Activated CD4-positive, alpha-beta memory T cell treated with anti-CD3 and anti-CD28 coated beads, Interleukin-2, amount 10 ng/mL, durations not matched to agents 7 days and 5 days (primary cell): ENCODE data around the gene FBXO38. TPM values are rescaled to one million over a fixed set of nuclear protein-coding genes. Genes with fewer than 3 reads are reported as not detected.

Source experiments
- CTCF ChIA-PET: fragments of 350-600 bp; sonication (Branson Sonifier 250); formaldehyde crosslinking; loops from one replicate; lab custom pipeline; 2021; ENCODE audit warnings: antibody characterized with exemption, inconsistent platforms; lab: Charles Lee
- POLR2A ChIA-PET: fragments of 350-600 bp; sonication (Branson Sonifier 250); formaldehyde crosslinking; loops from one replicate; lab custom pipeline; 2021; ENCODE audit warnings: antibody characterized with exemption; lab: Charles Lee
- DNase-seq: peaks from one replicate; pipeline ENCODE4 v3.0.0-alpha.2; 2020
- H3K27ac Mint-ChIP-seq: one replicate; pipeline ENCODE4 v1.8.0; 2021; ENCODE audit warnings: mild to moderate bottlenecking, mixed read lengths
- H3K27me3 Mint-ChIP-seq: one replicate; pipeline ENCODE4 v1.8.0; 2021; ENCODE audit warnings: mixed read lengths
- H3K36me3 Mint-ChIP-seq: one replicate; pipeline ENCODE4 v1.8.0; 2021; ENCODE audit warnings: low read depth, mixed read lengths
- H3K4me1 Mint-ChIP-seq: one replicate; pipeline ENCODE4 v1.8.0; 2021; ENCODE audit warnings: mixed read lengths
- H3K4me3 Mint-ChIP-seq: one replicate; pipeline ENCODE4 v1.8.0; 2021; ENCODE audit warnings: mild to moderate bottlenecking, mixed read lengths
- H3K9me3 Mint-ChIP-seq: one replicate; pipeline ENCODE4 v1.8.0; 2021; ENCODE audit warnings: mixed read lengths
- total RNA-seq, 2 experiments: library from RNA; stranded (reverse); gene quantifications; one replicate each; pipeline ENCODE4 v1.2.3, GENCODE V29; 2021

Gene FBXO38
- total RNA-seq, 2 experiments from 2014 or later: 45.4 to 47.9 TPM

DNA sequence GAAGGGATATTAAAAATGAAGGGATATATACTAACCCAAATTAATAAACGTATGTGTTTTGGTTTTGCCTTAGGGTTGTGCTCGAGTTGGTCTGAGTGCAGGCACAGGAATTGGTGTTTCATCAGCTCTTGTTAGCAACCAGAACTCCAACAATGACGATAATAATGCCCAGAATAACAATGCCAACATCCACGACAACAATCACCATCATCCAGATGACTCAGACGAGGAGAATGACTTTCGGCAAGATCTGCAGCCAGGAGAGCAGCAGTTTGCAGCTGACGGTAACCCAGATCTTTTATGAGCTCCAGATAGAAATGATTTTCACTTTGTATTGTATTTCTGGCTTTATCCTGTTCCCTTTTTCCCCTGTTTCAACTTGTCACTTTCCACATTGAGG, 33.2 kb downstream of the FBXO38 start:
- Mint-ChIP-seq H3K36me3 (peaks cover 69% of the 10 kb centered on the region), H3K27ac (no peak overlapping the region)
- CTCF ChIA-PET: interaction anchor here (1.2 kb wide), 1 partner anchor 314 kb away, joined by 3 read pairs; no protein-coding TSS in a partner anchor

DNA sequence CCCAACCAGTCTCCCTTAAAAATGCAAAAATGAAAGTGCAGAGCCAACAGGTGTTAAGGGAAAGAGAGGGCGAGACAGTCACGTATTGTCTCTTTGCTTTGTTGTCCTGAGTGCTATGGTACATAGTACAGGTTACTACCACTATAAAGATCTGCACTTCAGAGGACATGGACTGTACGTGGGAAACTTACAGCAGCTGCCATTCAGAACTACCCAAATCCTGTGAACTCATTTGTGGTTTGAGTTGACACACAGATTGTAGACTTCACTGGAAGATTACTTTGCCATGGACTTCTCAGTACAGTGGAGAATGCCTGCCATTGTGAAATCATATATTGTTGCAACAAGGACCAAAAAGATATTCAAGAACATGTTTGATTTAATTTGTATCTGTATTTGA, 34.8 kb downstream of the FBXO38 start:
- H3K27ac Mint-ChIP-seq: no peak overlapping the region
- H3K9me3 Mint-ChIP-seq: no peaks in the 10 kb centered on the region
- DNase-seq: no peak
- POLR2A ChIA-PET: no interaction called here
- H3K4me3 Mint-ChIP-seq: no peak overlapping the region
- peaks cover 70% of the 10 kb centered on the region for H3K36me3 Mint-ChIP-seq
- CTCF ChIA-PET: no interaction called here
- H3K4me1 Mint-ChIP-seq: no peaks in the 10 kb centered on the region
- H3K27me3 Mint-ChIP-seq: no peaks in the 10 kb centered on the region

More for the DNA sequence above, 33.2 kb downstream of the FBXO38 start:
- no peaks in the 10 kb centered on the region for H3K4me1 Mint-ChIP-seq
- no peak overlapping the region for H3K4me3 Mint-ChIP-seq
- no peaks in the 10 kb centered on the region for H3K27me3 Mint-ChIP-seq
- no peaks in the 10 kb centered on the region for H3K9me3 Mint-ChIP-seq
- no peak for DNase-seq
- POLR2A ChIA-PET: interaction anchor here (1.1 kb wide), 1 partner anchor 33 kb away, joined by 3 read pairs; the partner anchor contains the start of gene FBXO38

DNA sequence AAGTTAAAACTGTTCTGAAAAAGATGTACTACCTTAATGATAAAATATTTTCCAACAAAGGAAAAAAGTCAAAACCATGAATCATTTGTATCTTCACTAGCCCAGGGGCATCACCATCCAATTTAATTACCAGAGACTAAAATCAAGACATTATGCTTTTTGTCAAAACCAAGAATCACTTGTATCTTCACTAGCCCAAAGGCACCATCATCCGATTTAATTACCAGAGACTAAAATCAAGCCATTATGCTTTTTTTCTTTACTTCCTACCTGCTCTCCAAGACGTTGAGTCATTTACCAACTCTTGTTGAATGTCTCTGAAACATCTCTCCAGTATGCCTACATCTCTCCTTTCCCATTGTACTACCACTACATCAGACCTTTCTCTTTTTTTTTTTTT, 37.9 kb downstream of the FBXO38 start:
- H3K9me3 Mint-ChIP-seq: no peaks in the 10 kb centered on the region
- no peak for DNase-seq
- H3K4me1 Mint-ChIP-seq: no peaks in the 10 kb centered on the region
- H3K4me3 Mint-ChIP-seq: no peak overlapping the region
- peaks cover 71% of the 10 kb centered on the region for H3K36me3 Mint-ChIP-seq
- ChIA-PET CTCF (interaction anchor here (1.1 to 1.4 kb wide), 4 partner anchors 9 to 309 kb away, joined by 3 to 4 read pairs (median 4); no protein-coding TSS in a partner anchor), POLR2A (interaction anchor here (0.9 kb wide), 1 partner anchor 11 kb away, joined by 3 read pairs; no protein-coding TSS in a partner anchor)
- H3K27ac Mint-ChIP-seq: no peak overlapping the region
- H3K27me3 Mint-ChIP-seq: no peaks in the 10 kb centered on the region

DNA sequence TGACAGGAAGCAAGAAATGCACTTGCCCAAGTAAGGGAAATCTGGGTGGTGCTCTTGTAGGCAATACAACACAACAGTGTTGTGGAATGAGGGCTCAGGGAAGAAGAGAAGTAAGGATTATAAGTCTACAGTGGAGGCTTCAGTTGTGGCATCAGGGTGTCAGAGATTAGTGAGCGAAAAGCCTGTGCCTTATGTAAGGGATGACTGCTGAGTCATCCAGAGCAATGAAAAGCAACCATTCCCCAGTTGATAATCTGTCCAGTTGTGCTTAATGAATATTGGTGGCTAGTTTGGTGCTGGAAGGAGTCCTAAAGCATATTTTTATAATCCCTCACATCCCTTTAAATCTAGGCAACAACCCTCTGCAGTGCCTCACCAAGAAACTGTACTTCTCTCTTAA, 42.0 kb downstream of the FBXO38 start:
- no peak overlapping the region for H3K4me3 Mint-ChIP-seq
- DNase-seq: no peak
- H3K9me3 Mint-ChIP-seq: no peaks in the 10 kb centered on the region
- ChIA-PET POLR2A (no interaction called here), CTCF (no interaction called here)
- no peaks in the 10 kb centered on the region for H3K27me3 Mint-ChIP-seq
- H3K36me3 Mint-ChIP-seq: peaks cover 69% of the 10 kb centered on the region
- no peak overlapping the region for H3K27ac Mint-ChIP-seq
- peaks cover 4% of the 10 kb centered on the region for H3K4me1 Mint-ChIP-seq

GRCh38 chr5:148426514-148426913, 42.8 kb downstream of the FBXO38 start:
- Mint-ChIP-seq H3K27ac (no peak overlapping the region), H3K4me3 (no peak overlapping the region), H3K9me3 (no peaks in the 10 kb centered on the region), H3K27me3 (no peaks in the 10 kb centered on the region), H3K4me1 (peaks cover 4% of the 10 kb centered on the region), H3K36me3 (peaks cover 76% of the 10 kb centered on the region)
- CTCF ChIA-PET: no interaction called here
- DNase-seq: no peak
- POLR2A ChIA-PET: no interaction called here

GRCh38 chr5:148427370-148428042, 43.7 kb downstream of the FBXO38 start:
- Mint-ChIP-seq H3K4me1 (peaks cover 4% of the 10 kb centered on the region), H3K27ac (no peak overlapping the region), H3K36me3 (peaks cover 68% of the 10 kb centered on the region), H3K4me3 (no peak overlapping the region), H3K27me3 (no peaks in the 10 kb centered on the region), H3K9me3 (no peaks in the 10 kb centered on the region)
- POLR2A ChIA-PET: no interaction called here
- no peak for DNase-seq
- CTCF ChIA-PET: interaction anchor here (0.8 kb wide), 1 partner anchor 17 kb away, joined by 3 read pairs; no protein-coding TSS in a partner anchor

GRCh38 chr5:148428848-148429247, 45.1 kb downstream of the FBXO38 start:
- Mint-ChIP-seq H3K9me3 (no peaks in the 10 kb centered on the region), H3K4me1 (peaks cover 4% of the 10 kb centered on the region), H3K36me3 (peaks cover 68% of the 10 kb centered on the region), H3K27me3 (no peaks in the 10 kb centered on the region), H3K27ac (no peak overlapping the region), H3K4me3 (no peak overlapping the region)
- ChIA-PET CTCF (interaction anchor here (1.4 kb wide), 1 partner anchor 302 kb away, joined by 4 read pairs; no protein-coding TSS in a partner anchor), POLR2A (no interaction called here)
- DNase-seq: no peak

GRCh38 chr5:148433826-148434225, 50.1 kb downstream of the FBXO38 start:
- peaks cover 49% of the 10 kb centered on the region for H3K36me3 Mint-ChIP-seq

DNA sequence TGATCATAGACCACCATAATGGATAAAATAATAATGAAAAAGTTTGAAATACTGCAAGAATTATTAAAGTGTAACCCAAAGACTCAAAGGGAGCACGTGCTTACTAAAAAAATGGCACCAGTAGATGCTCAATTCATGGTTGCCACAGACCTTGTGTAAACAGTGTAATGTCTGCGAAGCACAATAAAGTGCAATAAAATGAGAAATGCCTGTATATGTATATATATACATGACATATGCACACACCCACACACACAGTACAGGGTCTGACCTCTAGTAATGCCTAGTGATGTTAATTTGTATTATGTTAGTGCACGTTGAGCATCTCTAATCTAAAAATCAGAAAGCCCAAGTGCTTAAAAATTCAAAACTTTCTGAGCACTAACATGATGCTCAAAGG, 52.3 kb downstream of the FBXO38 start:
- no peaks in the 10 kb centered on the region for H3K27me3 Mint-ChIP-seq
- H3K4me3 Mint-ChIP-seq: no peak overlapping the region
- no peaks in the 10 kb centered on the region for H3K9me3 Mint-ChIP-seq
- CTCF ChIA-PET: no interaction called here
- POLR2A ChIA-PET: no interaction called here
- no peaks in the 10 kb centered on the region for H3K4me1 Mint-ChIP-seq
- peaks cover 55% of the 10 kb centered on the region for H3K36me3 Mint-ChIP-seq
- no peak overlapping the region for H3K27ac Mint-ChIP-seq
- no peak for DNase-seq

More at GRCh38 chr5:148433826-148434225, 50.1 kb downstream of the FBXO38 start:
- peaks cover 4% of the 10 kb centered on the region for H3K4me1 Mint-ChIP-seq
- POLR2A ChIA-PET: no interaction called here
- no peaks in the 10 kb centered on the region for H3K9me3 Mint-ChIP-seq
- no peak overlapping the region for H3K27ac Mint-ChIP-seq
- DNase-seq: no peak
- no peaks in the 10 kb centered on the region for H3K27me3 Mint-ChIP-seq
- CTCF ChIA-PET: no interaction called here
- H3K4me3 Mint-ChIP-seq: no peak overlapping the region

GRCh38 chr5:148437249-148437648, 53.5 kb downstream of the FBXO38 start:
- H3K36me3 Mint-ChIP-seq: peaks cover 57% of the 10 kb centered on the region
- POLR2A ChIA-PET: no interaction called here
- CTCF ChIA-PET: no interaction called here
- H3K4me1 Mint-ChIP-seq: no peaks in the 10 kb centered on the region
- no peak for DNase-seq
- no peak overlapping the region for H3K27ac Mint-ChIP-seq
- H3K27me3 Mint-ChIP-seq: no peaks in the 10 kb centered on the region
- H3K4me3 Mint-ChIP-seq: no peak overlapping the region
- no peaks in the 10 kb centered on the region for H3K9me3 Mint-ChIP-seq

DNA sequence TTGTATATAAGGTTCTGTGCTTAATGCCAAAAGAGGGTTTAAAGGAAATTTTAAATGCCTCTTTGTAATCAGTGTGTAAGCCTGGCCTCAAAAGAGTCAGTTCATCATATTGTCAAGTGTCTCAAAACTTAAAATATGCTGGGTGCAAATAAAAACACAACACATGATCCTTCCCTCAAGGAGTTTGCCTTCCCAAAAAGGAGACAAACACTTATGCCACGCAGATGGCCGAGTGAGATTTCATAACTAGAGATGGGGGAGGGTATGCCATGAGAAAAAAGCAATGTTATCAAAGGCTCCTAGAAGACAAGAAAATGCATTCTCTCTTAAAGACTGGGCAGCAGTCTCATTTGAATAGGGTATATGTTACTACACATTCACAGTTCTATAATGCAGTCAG, 55.2 kb downstream of the FBXO38 start:
- POLR2A ChIA-PET: no interaction called here
- Mint-ChIP-seq H3K36me3 (peaks cover 51% of the 10 kb centered on the region), H3K27me3 (no peaks in the 10 kb centered on the region), H3K27ac (no peak overlapping the region), H3K4me1 (no peaks in the 10 kb centered on the region), H3K4me3 (no peak overlapping the region), H3K9me3 (no peaks in the 10 kb centered on the region)
- CTCF ChIA-PET: interaction anchor here (8.6 kb wide), 1 partner anchor 293 kb away, joined by 136 read pairs; no protein-coding TSS in a partner anchor
- no peak for DNase-seq

DNA sequence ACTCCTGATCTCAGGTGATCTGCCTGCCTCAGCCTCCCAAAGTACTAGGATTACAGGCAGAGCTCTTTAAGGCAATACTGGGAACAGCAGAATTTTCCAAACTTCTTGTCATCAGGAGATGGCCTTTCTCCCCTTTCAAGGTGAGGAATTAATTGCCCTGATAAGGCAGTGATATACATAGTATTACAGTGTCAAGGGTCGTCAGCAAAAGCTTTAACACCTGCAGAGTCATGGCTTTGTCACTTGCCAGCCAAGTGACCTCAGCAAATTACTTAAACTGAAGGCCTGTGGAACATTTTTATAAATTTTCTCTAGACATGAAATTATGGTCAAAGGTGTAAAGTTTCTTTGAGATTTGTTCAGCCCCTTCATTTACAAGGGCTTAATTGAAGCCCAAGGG, 59.5 kb downstream of the FBXO38 start:
- Mint-ChIP-seq H3K27me3 (no peaks in the 10 kb centered on the region), H3K9me3 (no peaks in the 10 kb centered on the region), H3K4me1 (no peaks in the 10 kb centered on the region), H3K36me3 (peaks cover 33% of the 10 kb centered on the region), H3K4me3 (no peak overlapping the region), H3K27ac (no peak overlapping the region)
- ChIA-PET POLR2A (no interaction called here), CTCF (interaction anchor here (0.7 to 8.6 kb wide), 11 partner anchors 8 to 671 kb away, joined by 3 to 136 read pairs (median 4); no protein-coding TSS in a partner anchor)
- DNase-seq: no peak

DNA sequence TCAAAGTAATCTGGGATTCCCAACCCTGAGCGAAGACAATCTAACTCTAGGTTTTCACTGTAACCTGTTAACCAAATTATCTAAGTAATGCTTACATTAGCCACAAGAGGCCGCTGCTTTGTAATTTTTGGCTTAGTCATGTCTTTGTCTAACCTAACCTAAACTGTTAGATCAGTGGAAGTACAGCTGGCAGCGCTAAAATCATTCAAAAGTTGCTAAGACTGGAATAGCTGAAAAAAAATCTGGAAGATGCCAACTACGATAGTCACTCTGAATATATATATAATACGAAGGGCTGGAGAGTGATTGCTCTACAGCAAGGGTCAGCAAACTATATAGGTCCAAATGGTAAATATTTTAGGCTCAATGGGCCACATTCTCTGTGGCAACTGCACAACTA, 60.2 kb downstream of the FBXO38 start:
- CTCF ChIA-PET: interaction anchor here (0.9 to 8.6 kb wide), 6 partner anchors 11 to 671 kb away, joined by 3 to 136 read pairs (median 4); no protein-coding TSS in a partner anchor
- Mint-ChIP-seq H3K27ac (no peak overlapping the region), H3K4me3 (no peak overlapping the region), H3K4me1 (no peaks in the 10 kb centered on the region), H3K36me3 (peaks cover 28% of the 10 kb centered on the region), H3K9me3 (no peaks in the 10 kb centered on the region), H3K27me3 (no peaks in the 10 kb centered on the region)
- POLR2A ChIA-PET: no interaction called here
- DNase-seq: peak; percentile 32
